Adipose tissue (tissue), 3 donors: Measurements from ENCODE around the gene OPA3. TPM values are rescaled to one million over a fixed set of nuclear protein-coding genes. Genes with fewer than 3 reads are reported as not detected.
"Not testable (repeated sequence)": the region's sequence is repeated elsewhere in the genome, so short reads cannot be mapped to it uniquely, and the experiment has no call there.

Source experiments
- H3K27ac ChIP-seq: one replicate; pipeline ENCODE4 v1.5.1; 2013; ENCODE audit warnings: low read depth, low read length
- WGBS, 3 donors: extraction: QIAGEN DNeasy Blood & Tissue Kit; methylation state at CpG; one replicate each; pipeline ENCODE4 v1.1.7; 2013; 5-methylcytosine and 5-hydroxymethylcytosine counted together
- polyA plus RNA-seq, 3 donors: library from polyadenylated mRNA; stranded (reverse); fragments of 200-250 nt; gene quantifications; one replicate each; pipeline ENCODE4 v1.2.3, GENCODE V29; 2013
- donor health status: healthy with polysubstance abuse.
- donor health status: Bipolar disorder and iron deficiency.
- donor health status: healthy.

OPA3 gene
- polyA plus RNA-seq, 3 donors = 3.1 to 6.7 (median 3.5) TPM

DNA sequence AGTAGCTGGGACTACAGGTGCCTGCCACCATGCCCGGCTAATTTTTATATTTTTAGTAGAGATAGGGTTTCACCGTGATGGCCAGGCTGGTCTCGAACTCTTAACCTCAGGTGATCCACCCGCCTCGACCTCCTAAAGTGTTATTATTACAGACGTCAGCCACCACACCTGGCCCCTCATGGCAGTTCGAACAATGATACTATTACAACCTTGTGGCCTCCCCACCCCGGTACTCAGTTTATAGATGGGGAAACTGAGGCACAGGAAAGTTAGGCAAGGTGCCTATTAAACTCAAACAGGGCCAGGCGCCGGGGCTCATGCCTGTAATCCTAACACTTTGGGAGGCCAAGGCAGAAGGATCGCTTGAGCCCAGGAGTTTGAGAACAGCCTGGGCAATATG is 74.2 kb downstream of the OPA3 start:
- WGBS, 3 donors = 81 to 85% (median 85%) methylated on average over 11 of the region's 11 CpGs

DNA sequence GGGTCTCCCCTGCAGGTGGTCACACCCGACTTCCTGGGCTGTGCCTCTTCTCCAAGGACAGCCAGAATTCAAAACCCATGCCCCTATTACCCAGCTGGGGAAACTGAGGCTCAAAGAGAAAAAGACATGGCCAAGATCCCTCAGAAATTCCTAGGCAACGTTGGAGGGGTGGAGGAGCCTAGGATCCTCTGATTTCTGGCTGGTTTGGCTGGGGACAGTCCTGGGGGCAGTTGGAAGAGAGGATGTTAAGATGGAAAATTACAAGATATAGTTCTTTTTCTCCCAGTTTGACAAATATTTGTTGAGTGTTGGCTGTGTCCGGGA is 74.9 kb downstream of the OPA3 start:
- 7 to 11% (median 11%) methylated on average over 3 of the region's 3 CpGs for WGBS, 3 donors
- H3K27ac ChIP-seq = no peak overlapping the region

More for the DNA sequence above, 74.2 kb downstream of the OPA3 start:
- not testable (repeated sequence) for H3K27ac ChIP-seq

DNA sequence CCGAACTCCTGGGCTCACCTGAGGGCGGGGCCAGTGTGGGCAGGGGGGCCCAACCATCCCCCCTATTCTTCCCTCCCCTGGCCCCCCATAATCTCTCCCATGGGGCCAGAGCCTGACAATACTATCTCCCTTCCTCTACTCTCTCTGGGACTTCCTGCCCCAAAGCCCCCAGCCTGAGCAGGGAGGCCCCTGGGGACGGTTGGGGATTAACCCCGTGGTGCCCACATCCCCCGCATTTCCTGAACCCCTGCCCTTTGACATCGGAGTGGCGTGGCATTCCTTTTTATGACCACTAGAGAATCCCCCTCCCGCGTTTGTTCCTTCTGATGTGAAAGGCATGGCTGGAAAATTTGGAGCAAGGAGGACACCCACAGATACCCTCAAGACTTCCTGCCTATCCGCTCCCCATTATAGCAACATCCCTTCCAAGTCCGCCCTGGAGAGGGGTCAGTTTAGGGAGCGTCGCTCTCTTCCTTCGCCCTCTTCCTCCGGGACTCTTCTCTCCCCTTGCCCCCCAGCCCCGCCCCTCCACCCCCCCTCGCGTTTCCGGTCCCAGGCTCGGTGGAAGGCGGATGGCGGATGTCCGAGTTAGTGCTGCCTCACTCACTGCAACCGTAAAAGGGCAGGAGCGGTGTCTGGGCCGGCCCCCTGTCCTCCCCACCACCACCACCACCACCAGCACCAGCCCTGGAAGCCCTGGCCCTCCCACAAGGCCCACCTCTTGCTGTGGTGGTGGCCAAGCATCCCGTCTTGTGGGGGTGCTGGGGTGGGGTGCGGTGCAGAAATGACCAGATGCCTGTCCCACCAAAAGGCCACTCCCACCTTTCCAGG is 75.5 kb downstream of the OPA3 start:
- H3K27ac ChIP-seq = no peak overlapping the region
- WGBS, 3 donors = 1 to 3% (median 1%) methylated on average over 28 of the region's 28 CpGs

DNA sequence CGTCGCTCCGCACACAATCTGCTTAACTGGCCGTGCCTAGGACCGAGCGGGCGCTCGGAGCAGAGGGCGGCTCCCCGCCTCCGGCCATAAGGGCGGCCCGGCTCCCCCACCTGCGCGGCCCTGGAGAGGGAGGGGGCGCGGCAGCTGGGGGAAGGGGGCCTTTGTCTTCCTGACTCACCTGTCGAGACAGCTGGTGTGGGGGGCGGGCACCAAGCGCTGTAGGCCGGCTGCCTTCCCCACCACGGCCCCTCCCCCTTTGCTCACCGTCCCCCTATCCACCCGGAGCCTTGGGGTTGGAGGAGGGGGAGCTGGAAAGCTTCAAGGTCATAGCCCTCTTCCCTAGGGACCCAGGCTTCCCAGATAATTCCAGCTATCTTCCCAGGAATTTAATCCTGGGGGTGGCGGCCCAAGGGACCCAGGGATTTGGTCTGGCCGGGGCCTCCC is 76.2 kb downstream of the OPA3 start:
- 0 to 1% (median 1%) methylated on average over 22 to 26 of the region's 26 CpGs for WGBS, 3 donors
- no peak overlapping the region for H3K27ac ChIP-seq

DNA sequence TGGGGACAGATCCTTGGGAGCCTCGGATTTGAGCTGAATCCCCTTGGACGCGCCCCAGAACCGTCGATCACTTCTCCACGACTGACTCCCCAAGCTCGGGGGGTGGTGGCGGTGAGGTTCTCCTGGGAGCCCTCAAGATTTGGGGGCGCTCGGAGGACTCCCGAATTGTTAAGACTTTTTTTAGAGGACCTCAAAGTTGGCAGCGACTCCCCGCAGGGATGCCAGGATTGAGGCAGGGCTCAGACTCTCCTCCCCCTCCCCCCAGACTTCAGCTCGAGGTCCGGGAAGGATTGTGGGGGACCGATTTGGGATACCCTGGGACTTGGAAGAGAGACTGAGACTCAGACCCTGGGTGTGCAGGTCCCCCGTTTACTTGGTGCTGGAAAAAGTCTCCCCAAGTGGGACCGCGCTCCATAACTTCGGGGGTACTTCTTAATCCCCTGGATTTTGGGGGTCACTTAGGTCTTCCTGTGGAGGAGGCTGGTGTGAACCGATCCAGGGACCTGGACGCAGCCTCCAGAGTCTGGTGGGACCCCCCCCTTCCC is 76.7 kb downstream of the OPA3 start:
- WGBS, 3 donors = 0 to 1% (median 0%) methylated on average over 22 of the region's 22 CpGs
- peak overlapping the region; percentile 70 for H3K27ac ChIP-seq

DNA sequence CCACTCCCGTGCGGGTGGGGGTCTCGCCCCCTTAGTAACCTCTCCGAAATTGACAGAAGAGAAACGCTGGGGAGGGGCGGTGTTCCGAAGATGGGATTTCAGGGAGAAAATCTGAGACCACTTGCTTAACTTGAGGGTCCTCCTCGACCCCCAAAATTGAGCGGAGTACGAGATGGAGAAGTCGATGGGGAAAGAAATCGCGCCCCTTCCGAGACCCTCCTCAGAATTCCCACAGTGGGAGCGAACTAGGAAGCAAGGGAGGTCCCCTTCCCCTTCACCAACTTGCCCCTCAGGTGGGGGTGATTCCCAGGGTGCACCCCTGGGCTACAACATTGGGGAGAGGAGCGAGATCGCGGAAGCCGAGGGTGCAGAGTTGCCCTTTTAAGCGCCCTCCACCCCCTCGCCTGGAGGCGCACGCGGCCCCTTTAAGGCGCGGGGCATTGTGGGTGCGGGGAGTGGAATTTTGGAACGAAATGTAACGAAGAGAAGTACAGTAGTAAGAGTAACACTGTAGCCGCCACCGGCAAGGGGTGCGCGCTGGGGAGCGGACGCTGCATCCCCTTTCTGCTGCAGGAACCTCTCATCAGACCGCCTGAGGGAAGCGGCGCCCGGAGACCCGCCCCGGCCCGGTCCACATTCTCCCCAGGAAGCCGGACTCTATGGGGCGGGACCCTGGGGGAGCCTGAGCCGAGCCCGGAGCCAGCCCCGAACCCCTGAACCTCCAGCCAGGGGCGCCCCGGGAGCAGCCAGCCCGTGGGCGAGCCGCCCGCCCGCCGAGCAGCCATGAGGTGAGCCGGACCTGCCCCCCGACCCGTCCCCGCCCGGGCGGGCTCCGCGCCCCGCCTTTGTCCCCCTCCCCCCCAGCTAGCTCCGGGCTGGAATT is 77.4 kb downstream of the OPA3 start, which contains the start of gene VASP:
Gene VASP (plus strand): TSS at position 491 of the 883 bp plus-strand sequence. CDS start 293 bp downstream, at position 784.
- peak within 1 kb of the TSS; percentile 70 for H3K27ac ChIP-seq
- WGBS, 3 donors = 0 to 1% (median 0%) methylated on average over 49 to 65 of the region's 65 CpGs

DNA sequence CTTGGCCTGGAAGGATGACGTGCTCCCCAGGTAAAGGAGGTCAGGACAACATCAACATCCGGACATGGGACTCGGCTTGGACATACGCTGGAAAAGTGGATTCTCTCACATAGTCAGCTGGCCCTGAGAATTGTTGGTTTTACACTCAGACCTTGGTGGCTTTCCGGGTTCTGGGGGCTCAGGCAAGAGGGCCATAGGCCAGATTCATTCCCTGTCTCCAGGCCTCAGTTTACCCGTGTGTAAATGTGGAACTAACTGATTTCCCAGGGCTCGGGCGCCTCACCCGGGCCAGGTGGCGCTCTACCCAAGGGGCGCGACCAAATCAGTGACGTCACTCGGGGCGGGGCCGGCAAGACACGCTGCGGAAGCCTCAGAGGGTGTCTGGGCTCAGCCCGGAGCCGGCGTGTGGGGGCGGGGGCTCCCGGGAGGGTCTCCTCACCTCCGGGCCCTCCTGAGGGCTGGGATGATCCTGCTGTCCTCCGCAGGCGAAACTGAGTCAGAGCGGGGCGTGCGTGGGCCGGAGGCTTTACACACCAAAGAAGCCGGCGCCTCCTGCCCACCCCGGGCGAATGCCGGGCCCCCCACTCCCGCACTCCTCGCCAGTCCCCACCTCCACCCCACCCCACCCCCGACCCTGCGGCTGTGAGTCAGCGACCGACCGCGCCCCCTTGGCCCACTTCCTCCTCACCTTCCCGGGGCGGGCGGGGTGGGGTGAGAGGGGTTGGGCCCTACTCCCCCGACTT is 78.2 kb downstream of the OPA3 start:
- 1 to 2% (median 1%) methylated on average over 35 to 47 of the region's 47 CpGs for WGBS, 3 donors
- H3K27ac ChIP-seq = peak overlapping the region; percentile 70

DNA sequence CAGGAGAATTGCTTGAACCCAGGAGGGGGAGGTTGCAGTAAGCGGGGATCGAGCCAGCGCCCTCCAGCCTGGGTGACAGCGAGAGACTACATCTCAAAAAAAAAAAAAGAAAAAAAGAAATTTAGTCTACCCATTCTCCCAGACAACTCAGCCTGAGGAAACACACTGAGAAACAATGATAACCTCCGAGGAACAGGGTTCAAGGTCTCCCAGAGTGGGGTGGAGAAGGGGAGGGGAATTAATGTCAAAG is 78.7 kb downstream of the OPA3 start:
- H3K27ac ChIP-seq = peak overlapping the region; percentile 70
- 49 to 68% (median 65%) methylated on average over 5 of the region's 5 CpGs for WGBS, 3 donors

DNA sequence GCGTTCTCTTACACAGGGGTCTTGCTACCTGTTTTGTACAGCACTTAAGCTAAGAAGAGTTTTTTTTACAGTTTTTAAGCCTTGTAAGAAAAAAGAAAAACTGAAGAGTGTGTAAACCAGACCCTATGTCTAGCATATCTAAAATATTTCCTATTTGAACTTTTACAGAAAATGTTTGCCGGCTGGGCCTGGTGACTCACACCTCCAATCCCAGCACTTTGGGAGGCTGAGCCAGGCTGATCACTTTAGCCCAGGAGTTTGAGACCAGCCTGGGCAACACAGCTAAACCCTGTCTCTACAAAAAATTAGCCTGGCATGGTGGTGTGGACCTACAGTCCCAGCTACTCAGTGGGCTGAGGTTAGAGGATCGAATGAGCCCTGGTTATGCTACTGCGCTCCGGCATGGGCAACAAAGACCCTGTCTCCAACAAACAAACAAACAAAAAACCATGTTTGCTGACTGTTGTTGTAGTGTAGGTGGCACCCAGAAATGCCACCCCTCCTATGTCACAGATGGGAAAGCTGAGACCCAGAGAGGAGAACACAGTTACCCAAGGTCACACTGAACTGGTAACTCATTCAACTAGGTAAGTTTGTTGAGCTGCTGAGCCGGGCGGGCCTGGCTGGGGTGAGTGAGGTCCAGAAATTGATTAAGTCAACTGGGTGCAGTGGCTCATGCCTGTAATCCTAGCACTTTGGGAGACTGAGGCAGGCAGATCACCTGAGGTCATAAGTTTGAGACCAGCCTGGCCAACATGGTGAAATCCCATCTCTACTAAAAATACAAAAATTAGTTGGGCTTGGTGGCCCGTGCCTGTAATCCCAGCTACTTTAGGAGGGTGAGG is 79.2 kb downstream of the OPA3 start:
- H3K27ac ChIP-seq = peak overlapping the region; percentile 70
- WGBS, 3 donors = 68 to 88% (median 87%) methylated on average over 8 of the region's 8 CpGs

DNA sequence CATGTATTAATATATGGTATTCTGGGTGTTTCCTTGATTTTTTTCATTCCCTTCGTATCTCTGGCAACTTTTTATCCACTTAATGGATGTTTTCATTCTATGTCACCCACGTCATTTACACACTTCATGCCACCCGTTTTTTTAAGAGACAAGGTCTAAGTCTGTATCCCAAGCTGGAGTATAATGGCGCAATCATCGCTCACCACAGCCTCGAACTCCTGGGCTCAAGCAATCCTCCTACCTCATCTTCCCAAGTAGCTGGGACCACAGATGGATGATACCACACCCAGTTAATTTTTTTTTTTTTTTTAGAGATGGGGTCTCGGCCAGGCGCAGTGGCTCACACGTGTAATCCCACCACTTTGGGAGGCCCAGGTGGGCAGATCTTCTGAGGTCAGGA is 80.7 kb downstream of the OPA3 start:
- 81 to 84% (median 83%) methylated on average over 9 of the region's 9 CpGs for WGBS, 3 donors
- H3K27ac ChIP-seq = no peak overlapping the region

DNA sequence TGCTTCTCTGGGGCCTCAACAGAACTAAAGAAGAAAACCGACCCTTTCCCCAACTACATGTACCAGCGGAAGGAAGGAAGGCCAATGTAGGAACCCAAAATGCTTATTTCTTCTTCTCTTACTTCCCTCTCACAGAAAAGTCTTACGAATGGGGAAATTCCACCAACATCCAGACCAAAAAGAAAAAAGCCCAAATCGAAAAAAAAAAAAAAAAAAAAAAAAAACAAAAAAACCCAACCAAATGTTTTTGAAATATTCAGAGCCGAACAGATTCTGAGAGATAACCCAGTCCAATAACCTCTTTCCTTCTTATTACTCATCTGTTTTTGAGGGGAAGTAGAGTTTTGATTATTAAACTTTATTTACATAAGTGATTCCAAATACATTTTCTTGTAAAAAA is 82.5 kb downstream of the OPA3 start:
- WGBS, 3 donors = 57 to 72% (median 59%) methylated on average over 5 of the region's 5 CpGs
- no peak overlapping the region for H3K27ac ChIP-seq

DNA sequence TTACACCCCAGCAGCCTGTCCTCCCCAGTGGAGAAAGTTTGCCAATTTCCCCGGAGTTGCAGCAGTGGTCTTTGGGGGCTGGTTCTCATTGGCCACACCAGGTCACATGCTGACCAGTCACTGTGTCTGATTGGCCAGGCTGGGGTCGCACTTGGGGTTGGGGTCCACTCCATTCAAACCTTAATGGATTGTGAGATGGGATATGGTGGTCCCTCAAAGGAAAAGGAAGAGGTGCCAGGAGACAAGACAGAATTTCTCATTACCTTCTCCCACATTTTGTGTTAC is 82.9 kb downstream of the OPA3 start:
- no peak overlapping the region for H3K27ac ChIP-seq
- WGBS, 3 donors = 68 to 74% (median 70%) methylated on average over 2 of the region's 2 CpGs

DNA sequence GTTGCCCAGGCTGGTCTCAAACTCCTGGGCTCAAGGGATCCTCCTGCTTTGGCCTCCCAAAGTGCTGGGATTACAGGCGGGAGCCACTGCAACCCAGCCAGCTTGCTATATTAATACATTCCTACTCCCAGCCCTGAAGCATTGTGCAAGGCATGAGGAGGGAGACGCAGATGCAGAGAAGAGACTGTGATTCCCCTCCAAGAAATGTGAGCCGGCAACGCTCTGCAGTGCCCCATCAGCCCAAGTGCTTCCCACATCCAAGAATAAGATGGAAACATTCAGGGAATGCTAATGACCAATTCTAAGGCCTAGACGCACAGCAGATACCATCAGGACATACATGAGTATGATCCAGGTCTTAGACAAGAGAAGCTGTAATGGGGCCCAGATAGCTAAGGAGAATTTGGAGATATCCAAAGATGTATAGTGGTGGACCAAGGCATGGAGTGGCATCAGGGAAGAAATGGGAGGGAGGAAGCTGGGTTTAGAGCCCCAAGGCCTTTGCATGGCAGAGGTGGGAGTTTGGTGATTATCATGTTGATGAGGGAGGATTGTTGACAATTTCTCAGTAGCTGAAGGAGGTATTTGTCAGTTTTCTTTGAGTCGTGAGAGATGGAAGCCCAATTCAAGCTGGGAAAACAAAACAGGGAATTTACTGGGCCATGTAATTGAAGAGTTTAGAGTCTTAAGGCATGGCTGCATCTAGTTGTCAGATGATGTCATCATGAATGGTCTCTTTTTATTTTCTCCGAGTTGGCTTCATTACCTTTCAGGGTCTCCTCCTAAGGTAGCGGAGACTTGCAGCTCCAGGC is 83.5 kb downstream of the OPA3 start:
- H3K27ac ChIP-seq = no peak overlapping the region
- 81 to 88% (median 85%) methylated on average over 8 of the region's 8 CpGs for WGBS, 3 donors

DNA sequence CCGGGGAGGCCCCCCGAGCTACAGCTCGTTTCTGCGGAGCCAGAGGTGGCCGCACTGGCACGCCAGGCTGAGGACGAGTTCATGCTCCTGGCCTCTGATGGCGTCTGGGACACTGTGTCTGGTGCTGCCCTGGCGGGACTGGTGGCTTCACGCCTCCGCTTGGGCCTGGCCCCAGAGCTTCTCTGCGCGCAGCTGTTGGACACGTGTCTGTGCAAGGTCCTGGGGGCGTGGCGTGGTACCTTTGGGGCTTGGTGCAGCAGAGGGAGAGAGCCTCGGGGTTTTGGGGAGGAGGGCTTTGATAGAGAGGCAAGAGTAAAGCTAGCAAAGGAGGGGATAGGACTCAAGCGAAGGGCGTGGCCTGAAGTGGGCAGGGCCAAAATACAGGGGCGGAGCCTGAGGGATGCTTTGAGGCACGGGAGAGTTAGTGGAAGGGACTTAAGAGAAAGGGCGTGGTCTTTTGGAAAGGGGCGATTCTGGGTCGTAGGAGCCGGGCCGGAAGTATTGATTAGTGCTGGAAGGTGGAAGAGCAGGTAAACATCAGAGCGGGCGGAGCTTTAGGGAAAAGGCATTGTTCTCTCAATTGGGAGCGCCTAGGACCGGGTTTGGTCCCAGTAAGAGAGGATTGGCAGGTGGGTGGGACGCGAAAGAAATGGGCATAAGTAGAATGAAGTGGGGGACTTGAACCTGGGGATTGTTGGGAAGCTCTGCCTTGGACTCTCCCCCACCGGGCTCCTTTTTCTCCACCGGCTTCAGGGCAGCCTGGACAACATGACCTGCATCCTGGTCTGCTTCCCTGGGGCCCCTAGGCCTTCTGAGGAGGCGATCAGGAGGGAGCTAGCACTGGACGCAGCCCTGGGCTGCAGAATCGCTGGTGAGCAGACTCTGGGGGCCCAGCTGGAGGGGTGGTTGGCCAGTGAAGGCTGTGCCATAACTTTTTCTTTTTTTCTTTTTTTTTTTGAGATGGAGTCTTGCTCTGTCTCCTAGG is 85.1 kb downstream of the OPA3 start:
- WGBS, 3 donors = 6 to 18% (median 10%) methylated on average over 36 to 37 of the region's 37 CpGs

DNA sequence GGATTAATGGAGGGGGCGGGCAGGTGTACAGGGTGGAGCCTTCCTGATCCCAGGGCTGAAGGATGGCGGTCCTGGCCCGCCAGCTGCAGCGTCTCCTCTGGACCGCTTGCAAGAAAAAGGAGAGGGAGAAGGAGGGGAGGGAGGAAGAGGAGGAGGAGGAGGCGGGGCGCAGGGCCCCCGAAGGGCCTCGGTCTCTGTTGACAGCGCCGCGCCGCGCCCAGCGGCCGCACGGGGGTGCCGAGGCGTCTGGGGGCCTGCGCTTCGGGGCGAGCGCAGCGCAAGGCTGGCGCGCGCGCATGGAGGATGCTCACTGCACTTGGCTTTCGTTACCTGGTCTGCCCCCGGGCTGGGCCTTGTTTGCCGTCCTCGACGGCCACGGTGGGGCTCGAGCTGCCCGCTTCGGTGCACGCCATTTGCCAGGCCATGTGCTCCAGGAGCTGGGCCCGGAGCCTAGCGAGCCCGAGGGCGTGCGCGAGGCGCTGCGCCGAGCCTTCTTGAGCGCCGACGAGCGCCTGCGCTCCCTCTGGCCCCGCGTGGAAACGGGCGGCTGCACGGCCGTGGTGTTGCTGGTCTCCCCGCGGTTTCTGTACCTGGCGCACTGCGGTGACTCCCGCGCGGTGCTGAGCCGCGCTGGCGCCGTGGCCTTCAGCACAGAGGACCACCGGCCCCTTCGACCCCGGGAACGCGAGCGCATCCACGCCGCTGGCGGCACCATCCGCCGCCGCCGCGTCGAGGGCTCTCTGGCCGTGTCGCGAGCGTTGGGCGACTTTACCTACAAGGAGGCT is 86.0 kb downstream of the OPA3 start, which contains the start of gene PPM1N:
Gene PPM1N (plus strand): TSS at position 33 of the 785 bp plus-strand sequence. CDS start 30 bp downstream, at position 63.
- no peak within 1 kb of the TSS for H3K27ac ChIP-seq
- WGBS, 3 donors = 2 to 4% (median 3%) methylated on average over 70 to 89 of the region's 89 CpGs

More for the DNA sequence above, 85.1 kb downstream of the OPA3 start:
- no peak overlapping the region for H3K27ac ChIP-seq
